HepG2 (cell line): ENCODE results near the gene CCNQ. TPM values are rescaled to one million over a fixed set of nuclear protein-coding genes. Genes with fewer than 3 reads are reported as not detected.

Experiments
- AHDC1 ChIP-seq: sonication (generic); formaldehyde crosslinking; IDR thresholded peaks from 2 replicates; pipeline ENCODE4 v1.5.1; 2020; ENCODE audit warnings: mild to moderate bottlenecking, missing genetic modification reagents, borderline replicate concordance
- ASH2L ChIP-seq: fragments of 300-600, 200-600 bp; sonication (generic); IDR thresholded peaks from 2 replicates; pipeline ENCODE4 v1.7.0; 2017; ENCODE audit warnings: low read depth, mild to moderate bottlenecking, moderate library complexity, mixed read lengths, low read length; ENCODE audit not compliant: insufficient read length
- FOXO1 ChIP-seq: sonication (generic); formaldehyde crosslinking; IDR thresholded peaks from 2 replicates; pipeline ENCODE4 v1.4.0; 2020; ENCODE audit warnings: missing genetic modification reagents
- HNF4G ChIP-seq, 2 experiments: sonication (generic) in 1 of 2; formaldehyde crosslinking in 1 of 2; IDR thresholded peaks; 2 replicates each; pipeline versions ENCODE4 v1.4.0 to v1.6.1; 2011 to 2020; ENCODE audit warnings: borderline replicate concordance in 2 of 2, low read depth in 2 of 2, mild to moderate bottlenecking in 2 of 2, low read length in 1 of 2, missing genetic modification reagents in 1 of 2, moderate library complexity in 1 of 2
- IKZF5 ChIP-seq: IDR thresholded peaks from 2 replicates; pipeline ENCODE4 v1.6.1; 2018; ENCODE audit warnings: missing genetic modification reagents, mild to moderate bottlenecking, missing compliant biosample characterization
- NFAT5 ChIP-seq: sonication (generic); formaldehyde crosslinking; IDR thresholded peaks from 2 replicates; pipeline ENCODE4 v1.4.0; 2020; ENCODE audit warnings: missing genetic modification reagents
- RNF2 ChIP-seq: fragments of 450-650 bp; conservative IDR thresholded peaks from 2 replicates; pipeline ENCODE4 v1.6.1; 2016; ENCODE audit warnings: low read depth
- ZBTB1 ChIP-seq: sonication (generic); formaldehyde crosslinking; IDR thresholded peaks from 2 replicates; pipeline ENCODE4 v1.4.0; 2020; ENCODE audit warnings: missing genetic modification reagents, borderline replicate concordance
- ZFP91 ChIP-seq: sonication (generic); formaldehyde crosslinking; IDR thresholded peaks from 2 replicates; pipeline ENCODE4 v1.9.0; 2022; ENCODE audit warnings: missing genetic modification reagents, mild to moderate bottlenecking, borderline replicate concordance
- ZFY ChIP-seq: sonication (generic); formaldehyde crosslinking; IDR thresholded peaks from 2 replicates; pipeline ENCODE4 v1.4.0; 2020; ENCODE audit warnings: missing genetic modification reagents
- ZMAT3 ChIP-seq: sonication (generic); formaldehyde crosslinking; conservative IDR thresholded peaks from 2 replicates; pipeline ENCODE4 v1.7.0; 2021; ENCODE audit warnings: missing genetic modification reagents
- ZNF230 ChIP-seq: sonication (generic); formaldehyde crosslinking; IDR thresholded peaks from 2 replicates; pipeline ENCODE4 v1.4.0; 2020; ENCODE audit warnings: mild to moderate bottlenecking, missing genetic modification reagents
- ZNF616 ChIP-seq: sonication (generic); formaldehyde crosslinking; IDR thresholded peaks from 2 replicates; pipeline ENCODE4 v1.5.0; 2020; ENCODE audit warnings: low read depth, mild to moderate bottlenecking, missing genetic modification reagents
- polyA plus RNA-seq, 8 experiments: library from polyadenylated mRNA; depleted of rRNA in 3 of 8; stranded (reverse) in 7 of 8; unstranded in 1 of 8; fragments of >200 nt; fragmentation: Illumina TruSeq in 4 of 8; extraction: Trizol in 4 of 8; gene quantifications; 2 replicates each; pipeline versions ENCODE4 v1.2.1 to v1.2.3, GENCODE V29; 2011 to 2016; ENCODE audit warnings: low read depth in 4 of 8, missing spikeins in 1 of 8, mixed read lengths in 1 of 8; ENCODE audit not compliant: insufficient read depth in 1 of 8
- total RNA-seq, 5 experiments: library from RNA; depleted of rRNA; stranded (reverse); fragments of >200 nt; fragmentation: Illumina TruSeq; extraction: Trizol; gene quantifications; 2 replicates each; pipeline ENCODE4 v1.2.3, GENCODE V29; 2016; ENCODE audit warnings: low read depth in 1 of 5

CCNQ gene
- total and polyA plus RNA-seq, 2 of the 13 experiments (the other 11 are each of a cell fraction or from before 2014, with no cell fraction given), result 15.0 to 25.5 TPM

GRCh38 chrX:153634832-153635231 lies 35.9 kb upstream of the CCNQ start (continued):
- TF ChIP-seq NFAT5 (CRISPR knock-in tag) (no peak), HNF4G (IDR thresholded peaks at IDR 0.05; ENCODE audit: borderline replicate concordance, low read depth, low read length) (peak; percentile 47; the same call in 1 of the 2 replicates), HNF4G (CRISPR knock-in tag; IDR thresholded peaks at IDR 0.05; ENCODE audit: borderline replicate concordance, low read depth) (peak; percentile 64; the same call in 1 of the 2 replicates), RNF2 (no peak), ZFY (CRISPR knock-in tag) (0 out of 2 replicates have a peak, but pooled peaks have one; percentile 29), AHDC1 (CRISPR knock-in tag) (no peak), ASH2L (peak; percentile 40), ZNF616 (CRISPR knock-in tag) (no peak), IKZF5 (CRISPR knock-in tag) (peak; percentile 33; the same call in 1 of the 2 replicates), ZMAT3 (no peak), ZFP91 (peak; percentile 70; the same call in 1 of the 2 replicates), ZBTB1 (CRISPR knock-in tag) (no peak), ZNF230 (no peak), FOXO1 (CRISPR knock-in tag) (no peak)
